HPDE6-E6E7 (cell line): ENCODE data around the gene MRGPRG.
"Not testable (repeated sequence)": the region's sequence is repeated elsewhere in the genome, so short reads cannot be mapped to it uniquely, and the experiment has no call there.

Experiments
- DNase-seq: peaks from one replicate; pipeline ENCODE4 v3.0.0; 2011; ENCODE audit warnings: missing footprints; ENCODE audit errors: extremely low spot score

MRGPRG gene

GRCh38 chr11:3176487-3176886 lies 42.1 kb downstream of the MRGPRG start:
- DNase-seq = no peak

DNA sequence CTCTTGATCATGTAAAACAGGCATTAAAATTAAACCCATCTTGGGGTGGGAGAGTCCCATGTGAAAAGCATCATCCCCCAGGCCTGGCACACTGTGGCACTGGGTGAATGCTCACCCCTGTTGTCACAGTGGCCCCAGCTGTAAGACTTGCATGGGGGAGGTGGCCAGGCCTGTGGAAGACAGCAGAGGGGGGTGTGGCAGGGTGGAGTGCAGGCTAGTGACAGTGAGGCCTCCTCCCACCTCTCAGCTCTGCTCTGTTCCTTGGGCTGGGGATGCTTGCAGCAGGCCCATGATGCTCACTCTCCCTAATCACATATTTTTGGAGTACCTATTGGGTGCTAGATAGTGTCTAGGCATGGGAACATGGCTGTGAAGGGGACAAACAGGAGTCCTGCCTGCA lies 43.4 kb downstream of the MRGPRG start:
- DNase-seq = no peak

DNA sequence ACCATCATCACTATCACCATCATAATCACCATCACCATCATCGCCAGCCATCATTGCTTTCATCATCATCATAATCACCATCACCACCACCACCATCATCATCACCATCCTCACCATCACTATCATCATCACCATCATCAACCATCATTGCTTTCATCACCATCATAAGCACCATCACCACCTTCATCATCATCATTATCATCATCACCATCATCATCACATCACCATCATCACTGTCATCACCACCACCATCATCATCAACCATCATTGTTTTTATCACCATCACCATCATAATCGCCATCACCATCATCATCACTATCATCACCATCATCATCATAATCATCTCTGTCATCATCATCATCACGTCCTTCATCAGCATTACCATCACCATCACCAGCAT lies 44.2 kb downstream of the MRGPRG start:
- DNase-seq = no peak

GRCh38 chr11:3173795-3174194 lies 44.8 kb downstream of the MRGPRG start:
- no peak for DNase-seq

DNA sequence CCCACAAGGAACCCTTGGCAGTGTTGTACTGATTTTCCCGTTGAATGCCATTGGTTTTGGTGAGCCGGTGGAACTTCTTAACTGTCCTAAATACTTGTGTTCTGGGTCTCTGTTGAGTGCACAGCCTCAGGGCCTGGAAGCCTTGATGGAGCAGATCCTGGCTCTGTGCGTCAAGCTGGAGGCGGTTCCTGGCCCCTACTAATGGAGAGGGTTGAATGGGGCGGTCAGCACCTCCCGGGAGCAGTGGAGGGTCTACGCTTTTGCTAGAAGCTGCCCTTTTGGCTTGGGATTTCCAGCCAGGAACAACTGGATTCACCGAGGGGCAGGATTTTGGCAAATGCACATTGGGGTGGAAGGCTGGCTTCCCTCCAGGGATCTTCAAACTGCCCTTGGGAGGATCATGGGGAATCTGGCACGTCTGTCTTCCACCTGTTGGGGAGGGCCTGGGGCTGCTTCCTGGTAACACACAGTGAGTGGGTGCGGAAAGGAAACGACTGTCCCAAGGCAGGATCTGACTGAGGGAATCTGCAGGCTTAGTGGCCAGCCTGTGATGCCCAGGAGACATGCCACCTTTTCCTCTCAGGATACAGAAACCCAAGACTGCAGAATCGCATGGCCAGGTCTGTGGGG lies 46.6 kb downstream of the MRGPRG start:
- no peak for DNase-seq

DNA sequence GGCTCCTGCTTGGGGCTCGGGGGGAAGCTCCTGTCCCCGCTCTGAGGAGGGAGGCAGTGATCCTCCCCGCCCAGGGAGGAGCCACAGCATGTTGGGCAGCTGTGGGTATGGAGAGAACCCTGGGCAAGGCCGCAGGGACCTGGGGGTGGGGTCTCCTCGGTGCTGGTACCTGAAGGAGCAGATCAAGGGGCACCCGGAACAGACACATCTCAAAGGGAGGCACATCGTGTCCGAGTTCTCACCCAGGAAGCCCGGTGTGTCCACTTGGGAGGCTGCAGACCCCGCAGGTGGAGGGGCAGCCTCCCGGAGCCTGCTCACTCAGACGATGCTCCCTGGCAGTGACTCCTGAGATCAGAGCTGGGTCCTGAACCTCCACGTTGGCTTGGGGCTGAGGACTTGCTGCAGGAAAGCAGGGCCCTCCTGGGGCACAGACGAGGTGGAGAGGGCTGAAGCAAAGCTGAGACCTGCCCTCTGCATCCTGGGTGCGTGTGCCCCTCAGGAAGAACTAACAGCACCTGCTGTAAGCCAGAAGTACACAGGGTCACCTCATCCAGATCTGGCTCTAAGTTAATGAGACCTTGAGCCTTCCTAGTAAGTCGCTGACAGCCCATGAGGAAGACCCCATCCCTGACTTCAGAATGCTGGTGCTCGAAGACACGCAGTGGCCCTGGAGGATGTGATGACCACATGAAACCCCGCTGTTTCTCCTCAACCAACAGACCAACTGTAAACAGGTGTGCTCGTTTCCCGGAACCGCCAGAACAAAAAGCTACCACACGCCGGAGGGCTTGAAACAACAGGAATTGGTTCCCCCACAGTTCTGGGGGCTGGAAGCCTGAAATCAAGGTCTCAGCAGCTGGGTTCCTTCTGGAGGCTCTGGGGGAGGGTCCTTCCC lies 47.6 kb downstream of the MRGPRG start:
- no peak for DNase-seq

GRCh38 chr11:3170044-3170755 lies 48.4 kb downstream of the MRGPRG start:
- DNase-seq = no peak

DNA sequence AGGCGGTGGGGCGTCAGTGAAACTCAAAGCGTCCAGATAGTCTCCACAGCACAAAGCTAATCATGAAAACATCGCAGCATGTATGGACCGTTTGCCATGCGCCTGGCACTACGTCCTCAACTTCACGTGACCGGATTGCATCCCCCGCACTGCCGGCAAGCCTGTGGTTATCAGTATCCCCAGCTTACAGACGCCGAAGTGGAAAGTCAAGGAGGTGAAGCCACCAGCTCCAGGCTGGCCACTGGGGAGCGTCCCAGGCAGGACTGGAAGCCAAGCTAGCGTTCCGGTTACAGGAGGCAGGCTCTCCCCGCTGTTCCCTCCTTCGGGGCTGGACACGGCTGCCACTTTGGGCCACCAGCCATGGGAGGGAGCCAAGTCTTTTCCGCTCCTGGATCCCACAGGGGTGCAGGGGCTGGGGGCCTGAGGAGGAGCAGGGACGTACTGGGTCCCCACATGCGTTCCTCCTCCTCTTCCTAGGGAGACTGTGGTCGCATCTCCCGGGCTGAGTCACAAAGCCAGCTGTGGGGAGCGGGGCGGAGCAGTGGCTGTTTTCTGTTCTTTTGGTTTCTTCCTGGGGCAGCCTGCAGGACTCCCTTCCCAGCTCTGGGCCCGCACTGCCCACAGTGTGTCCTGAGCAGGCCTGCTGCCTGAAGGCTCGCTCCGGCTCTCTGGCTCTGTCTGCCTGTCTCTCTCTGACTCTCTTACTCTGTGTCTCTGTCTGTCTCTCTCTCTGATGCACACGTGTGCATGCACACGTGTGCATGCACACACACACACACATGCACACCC lies 49.2 kb downstream of the MRGPRG start:
- no peak for DNase-seq

DNA sequence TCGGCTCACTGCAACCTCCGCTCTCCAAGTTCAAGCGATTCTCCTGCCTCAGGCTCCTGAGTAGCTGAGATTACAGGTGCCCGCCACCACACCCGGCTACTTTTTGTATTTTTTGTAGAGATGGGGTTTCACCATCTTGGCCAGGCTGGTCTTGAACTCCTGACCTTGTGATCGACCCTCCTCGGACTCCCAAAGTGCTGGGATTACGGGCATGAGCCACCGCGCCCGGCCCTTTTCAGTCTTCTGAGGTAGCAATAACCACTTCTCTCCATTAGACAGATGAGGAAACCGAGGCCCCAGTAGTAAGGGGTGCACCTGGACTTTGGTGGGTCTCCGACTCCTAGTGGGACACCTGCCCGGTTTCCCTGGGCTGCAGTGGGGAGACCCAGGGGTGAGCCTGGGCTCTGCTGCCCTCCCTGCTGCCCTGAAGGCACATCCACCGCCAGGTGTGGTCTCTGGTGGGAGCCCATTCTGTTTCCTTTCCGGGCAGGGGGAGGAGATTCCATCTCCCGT lies 49.8 kb downstream of the MRGPRG start:
- DNase-seq = not testable (repeated sequence)
